ENCODE data around the gene PDCD5. TPM values are rescaled to one million over a fixed set of nuclear protein-coding genes. Genes with fewer than 3 reads are reported as not detected.

Gene PDCD5
- total and polyA plus RNA-seq, 11 donors: 94.3 to 331 (median 157) TPM

DNA sequence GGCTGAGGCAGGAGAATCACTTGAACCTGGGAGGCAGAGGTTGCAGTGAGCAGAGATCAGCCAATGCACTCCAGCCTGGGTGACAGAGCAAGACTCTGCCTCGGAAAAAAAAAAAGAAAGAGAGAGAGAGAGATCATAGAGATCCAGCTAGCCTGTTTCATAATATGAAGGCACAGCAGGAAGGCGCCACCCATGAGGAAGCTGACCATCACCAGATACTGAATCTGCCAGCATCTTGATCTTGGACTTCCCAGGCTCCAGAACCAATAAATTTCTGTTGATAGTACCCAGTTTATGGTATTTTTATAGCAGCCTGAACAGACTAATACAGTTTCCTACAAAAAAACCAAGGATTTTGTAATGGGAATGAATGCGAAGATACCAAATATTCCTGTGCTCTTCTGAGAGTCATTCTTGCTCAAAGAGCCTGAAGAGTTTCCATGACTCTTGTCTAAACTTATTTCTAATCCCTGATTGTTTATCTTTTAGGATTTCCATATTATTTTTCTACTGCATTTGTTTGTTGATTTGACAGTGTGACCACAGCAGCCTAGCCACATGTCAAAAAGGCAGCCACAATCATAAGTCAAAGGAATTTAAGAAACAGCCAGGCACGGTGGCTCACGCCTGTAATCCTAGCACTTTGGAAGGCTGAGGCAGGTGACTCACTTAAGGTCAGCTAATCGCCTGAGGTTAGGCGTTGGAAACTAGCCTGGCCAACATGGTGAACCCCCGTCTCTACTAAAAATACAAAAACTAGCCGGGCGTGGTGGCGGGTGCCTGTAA is 37.7 kb upstream of the PDCD5 start:
- ATAC-seq: no peak
- no peak for TF ChIP-seq POLR2A (IDR thresholded peaks at IDR 0.05)
- TF ChIP-seq, protein P1, sequence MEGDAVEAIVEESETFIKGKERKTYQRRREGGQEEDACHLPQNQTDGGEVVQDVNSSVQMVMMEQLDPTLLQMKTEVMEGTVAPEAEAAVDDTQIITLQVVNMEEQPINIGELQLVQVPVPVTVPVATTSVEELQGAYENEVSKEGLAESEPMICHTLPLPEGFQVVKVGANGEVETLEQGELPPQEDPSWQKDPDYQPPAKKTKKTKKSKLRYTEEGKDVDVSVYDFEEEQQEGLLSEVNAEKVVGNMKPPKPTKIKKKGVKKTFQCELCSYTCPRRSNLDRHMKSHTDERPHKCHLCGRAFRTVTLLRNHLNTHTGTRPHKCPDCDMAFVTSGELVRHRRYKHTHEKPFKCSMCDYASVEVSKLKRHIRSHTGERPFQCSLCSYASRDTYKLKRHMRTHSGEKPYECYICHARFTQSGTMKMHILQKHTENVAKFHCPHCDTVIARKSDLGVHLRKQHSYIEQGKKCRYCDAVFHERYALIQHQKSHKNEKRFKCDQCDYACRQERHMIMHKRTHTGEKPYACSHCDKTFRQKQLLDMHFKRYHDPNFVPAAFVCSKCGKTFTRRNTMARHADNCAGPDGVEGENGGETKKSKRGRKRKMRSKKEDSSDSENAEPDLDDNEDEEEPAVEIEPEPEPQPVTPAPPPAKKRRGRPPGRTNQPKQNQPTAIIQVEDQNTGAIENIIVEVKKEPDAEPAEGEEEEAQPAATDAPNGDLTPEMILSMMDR (IDR thresholded peaks at IDR 0.05): no peak
- H3K4me1 ChIP-seq: no peaks in the 10 kb centered on the region
- H3K4me3 ChIP-seq: no peak overlapping the region
- H3K36me3 ChIP-seq: no peaks in the 10 kb centered on the region
- DNase-seq: no peak
- intact Hi-C loops (cut with DNase I): no loop called here
- no peak overlapping the region for H3K27ac ChIP-seq
- no peaks in the 10 kb centered on the region for H3K9me3 ChIP-seq
- 80 to 87% (median 83%) methylated on average over 11 of the region's 11 CpGs for WGBS, 4 donors
- H3K27me3 ChIP-seq: no peaks in the 10 kb centered on the region

DNA sequence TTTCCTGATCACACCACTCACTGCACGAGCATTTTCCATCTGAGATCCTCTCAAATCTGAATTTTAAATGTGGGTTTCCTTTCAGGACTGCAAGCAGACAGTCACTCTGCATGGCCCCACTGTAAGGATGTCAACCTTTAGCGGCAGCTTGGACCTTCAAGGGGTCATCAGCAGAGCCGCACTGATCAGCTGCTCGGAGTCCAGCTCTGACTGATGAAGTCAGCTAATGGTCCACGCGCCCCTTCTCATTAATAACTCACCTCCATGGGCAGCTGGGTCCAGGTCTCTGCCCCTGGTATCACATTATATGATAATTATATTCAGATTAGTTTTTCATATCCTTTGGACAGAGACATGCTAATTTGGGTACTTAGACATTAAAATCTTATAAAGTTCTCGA is 36.1 kb upstream of the PDCD5 start:
- no peak overlapping the region for H3K27ac ChIP-seq
- H3K4me1 ChIP-seq: no peaks in the 10 kb centered on the region
- TF ChIP-seq, protein P1 (IDR thresholded peaks at IDR 0.05): no peak
- no peak for TF ChIP-seq POLR2A (IDR thresholded peaks at IDR 0.05)
- 80 to 87% (median 84%) methylated on average over 6 to 7 of the region's 7 CpGs for WGBS, 4 donors
- intact Hi-C loops (cut with DNase I): no loop called here
- H3K36me3 ChIP-seq: no peaks in the 10 kb centered on the region
- H3K9me3 ChIP-seq: no peaks in the 10 kb centered on the region
- DNase-seq: no peak
- no peak overlapping the region for H3K4me3 ChIP-seq
- ATAC-seq: no peak
- no peaks in the 10 kb centered on the region for H3K27me3 ChIP-seq

DNA sequence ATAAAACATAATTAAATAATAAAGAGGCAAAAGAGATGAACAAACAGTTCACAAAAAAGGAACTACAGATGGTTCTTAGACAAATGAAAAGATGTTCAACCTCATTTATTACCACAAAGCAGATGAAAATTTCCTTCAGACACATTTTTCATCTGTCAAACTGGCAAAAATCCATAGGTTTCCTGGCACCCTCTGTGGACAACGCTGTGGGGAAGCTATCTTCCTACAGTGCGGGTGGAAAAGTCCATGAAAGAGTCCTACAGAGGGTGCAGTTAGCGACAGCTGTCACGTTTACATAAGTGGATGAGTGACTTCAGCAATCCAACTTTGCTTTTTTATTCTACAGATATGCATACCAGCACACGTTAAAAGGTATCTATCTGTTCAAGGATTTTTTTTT is 30.3 kb upstream of the PDCD5 start:
- H3K27ac ChIP-seq: no peak overlapping the region
- no peaks in the 10 kb centered on the region for H3K36me3 ChIP-seq
- ATAC-seq: no peak
- TF ChIP-seq, protein P1 (IDR thresholded peaks at IDR 0.05): no peak
- no peak for TF ChIP-seq POLR2A (IDR thresholded peaks at IDR 0.05)
- no peaks in the 10 kb centered on the region for H3K27me3 ChIP-seq
- H3K9me3 ChIP-seq: no peaks in the 10 kb centered on the region
- no peak for DNase-seq
- no peak overlapping the region for H3K4me3 ChIP-seq
- WGBS, 4 donors: 46 to 54% (median 52%) methylated on average over 5 of the region's 5 CpGs
- intact Hi-C loops (cut with DNase I): no loop called here
- H3K4me1 ChIP-seq: no peaks in the 10 kb centered on the region

DNA sequence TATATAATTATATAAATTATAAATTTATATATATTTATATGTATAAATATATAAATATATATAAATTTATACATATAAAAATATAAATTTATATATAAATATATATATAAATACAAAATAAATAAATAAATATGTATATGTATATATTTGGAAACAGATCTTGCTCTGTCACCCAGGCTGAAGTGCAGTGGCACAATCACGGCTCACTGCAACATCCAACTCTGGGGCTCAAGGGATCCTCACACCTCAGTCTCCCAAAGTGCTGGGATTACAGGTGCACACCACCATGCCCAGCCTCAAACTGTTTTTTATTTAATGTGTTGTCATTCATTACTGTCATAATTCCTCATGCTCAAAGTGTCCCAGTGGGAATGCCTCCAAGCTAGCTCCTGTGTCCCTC is 25.2 kb upstream of the PDCD5 start:
- no peak overlapping the region for H3K4me3 ChIP-seq
- H3K27ac ChIP-seq: no peak overlapping the region
- no peak for ATAC-seq
- H3K9me3 ChIP-seq: no peaks in the 10 kb centered on the region
- WGBS, 4 donors: 85 to 91% (median 88%) methylated on average over 1 of the region's 1 CpG
- TF ChIP-seq, protein P1 (IDR thresholded peaks at IDR 0.05): no peak
- no peak for TF ChIP-seq POLR2A (IDR thresholded peaks at IDR 0.05)
- DNase-seq: no peak
- intact Hi-C loops (cut with DNase I): no loop called here
- no peaks in the 10 kb centered on the region for H3K4me1 ChIP-seq
- H3K36me3 ChIP-seq: no peaks in the 10 kb centered on the region
- no peaks in the 10 kb centered on the region for H3K27me3 ChIP-seq

Data from heart left ventricle (tissue), 16 donors.